Endothelial cell of umbilical vein (primary cell): Measurements from ENCODE around the gene ACER3. TPM values are rescaled to one million over a fixed set of nuclear protein-coding genes. Genes with fewer than 3 reads are reported as not detected.

Experiments
- BruUV-seq: library from RNA; stranded (reverse); fragments of 400-500 nt; replicated peaks from 2 replicates; lab custom pipeline; 2021; lab: Mats Ljungman, UMichigan
- CTCF ChIA-PET: fragments of 300-600, 350-600 bp; sonication (Branson Sonifier 250); formaldehyde crosslinking; loops from one replicate; lab custom pipeline; 2021; ENCODE audit warnings: antibody characterized with exemption, inconsistent platforms; lab: Charles Lee
- POLR2A ChIA-PET: fragments of 300-600, 350-600 bp; sonication (Branson Sonifier 250); formaldehyde crosslinking; loops from one replicate; lab custom pipeline; 2021; ENCODE audit warnings: antibody characterized with exemption, inconsistent platforms; lab: Charles Lee
- DNase-seq: peaks from one replicate; pipeline ENCODE4 v3.0.0-alpha.2; 2011; ENCODE audit warnings: low read depth, low spot score
- FAIRE-seq: peaks from 2 replicates; lab custom pipeline; 2011; peaks lifted over from hg19 to GRCh38; lab: Jason Lieb, UNC
- H2AFZ ChIP-seq: 2 replicates; pipeline ENCODE4 v1.6.0; 2012; ENCODE audit warnings: low read depth, low read length, control low read depth, inconsistent platforms
- H3K27ac ChIP-seq: 2 replicates; pipeline ENCODE4 v1.5.1; 2011; ENCODE audit warnings: low read depth, mild to moderate bottlenecking, control low read depth, low read length, moderate library complexity; ENCODE audit not compliant: insufficient read depth
- H3K27me3 ChIP-seq, 2 experiments: 2 replicates each; pipeline versions ENCODE4 v1.6.0 to v1.6.1; 2011; ENCODE audit warnings: low read length in 2 of 2, mixed read lengths in 1 of 2; ENCODE audit not compliant: control insufficient read depth in 2 of 2, insufficient read depth in 2 of 2
- H3K36me3 ChIP-seq, 2 experiments: 2 replicates in 1 of 2; 3 replicates in 1 of 2; pipeline ENCODE4 v1.5.1; 2011; ENCODE audit warnings: low read length in 2 of 2, mild to moderate bottlenecking in 1 of 2, moderate library complexity in 1 of 2; ENCODE audit not compliant: control insufficient read depth in 2 of 2, insufficient read depth in 2 of 2; ENCODE audit errors: extremely low read depth in 1 of 2
- H3K4me1 ChIP-seq: 3 replicates; pipeline ENCODE4 v1.5.1; 2011; ENCODE audit warnings: mild to moderate bottlenecking, low read length; ENCODE audit not compliant: control insufficient read depth, insufficient read depth; ENCODE audit errors: extremely low read depth
- H3K4me2 ChIP-seq: 2 replicates; pipeline ENCODE4 v1.6.1; 2011; ENCODE audit warnings: low read length, control low read depth, mixed read lengths; ENCODE audit not compliant: insufficient read depth
- H3K4me3 ChIP-seq, 3 experiments: fragments of 200-600 bp in 1 of 3; sonication (generic), shearing (Covaris generic) in 1 of 3; replicated peaks in 1 of 3; 2 replicates each; pipeline ENCODE4 v1.5.1; 2011 to 2016; ENCODE audit warnings: control low read depth in 3 of 3, low read length in 3 of 3, mild to moderate bottlenecking in 2 of 3, inconsistent platforms in 1 of 3, low read depth in 1 of 3, moderate library complexity in 1 of 3; ENCODE audit not compliant: insufficient read depth in 1 of 3
- H3K79me2 ChIP-seq: 2 replicates; pipeline ENCODE4 v1.6.0; 2012; ENCODE audit warnings: low read length, inconsistent platforms; ENCODE audit not compliant: control insufficient read depth, insufficient read depth
- H3K9ac ChIP-seq: replicated peaks from 2 replicates; pipeline ENCODE3; 2011; ENCODE audit warnings: low read length, control low read depth; ENCODE audit not compliant: insufficient read depth; ENCODE audit errors: extremely low read depth
- H3K9me1 ChIP-seq: replicated peaks from 3 replicates; pipeline ENCODE4 v1.6.0; 2011; ENCODE audit warnings: mild to moderate bottlenecking, low read length; ENCODE audit not compliant: control insufficient read depth, insufficient read depth; ENCODE audit errors: extremely low read depth
- H3K9me3 ChIP-seq: replicated peaks from 2 replicates; pipeline ENCODE4 v1.5.1; 2012; ENCODE audit warnings: low read length, inconsistent platforms; ENCODE audit not compliant: control insufficient read depth, insufficient read depth
- H4K20me1 ChIP-seq: replicated peaks from 2 replicates; pipeline ENCODE3; 2011; ENCODE audit warnings: mild to moderate bottlenecking, low read length; ENCODE audit not compliant: control insufficient read depth, insufficient read depth; ENCODE audit errors: extremely low read depth
- EZH2 ChIP-seq: IDR thresholded peaks from 2 replicates; pipeline ENCODE4 v1.6.1; 2012; ENCODE audit warnings: borderline replicate concordance, low read depth, mild to moderate bottlenecking, moderate library complexity, low read length, inconsistent platforms; ENCODE audit not compliant: severe bottlenecking
- FOS ChIP-seq: IDR thresholded peaks from 2 replicates; pipeline ENCODE4 v1.6.1; 2011; ENCODE audit warnings: mild to moderate bottlenecking, low read length, moderate library complexity, borderline replicate concordance; ENCODE audit not compliant: insufficient read depth
- GATA2 ChIP-seq: IDR thresholded peaks from 2 replicates; pipeline ENCODE4 v1.7.0; 2011; ENCODE audit warnings: low read depth, mild to moderate bottlenecking, moderate library complexity, mixed read lengths, low read length; ENCODE audit not compliant: insufficient read length, insufficient read depth
- JUN ChIP-seq: IDR thresholded peaks from 2 replicates; pipeline ENCODE4 v1.6.1; 2011; ENCODE audit warnings: borderline replicate concordance, low read depth; ENCODE audit not compliant: insufficient read length, insufficient read depth
- MYC ChIP-seq: IDR thresholded peaks from one replicate; pipeline ENCODE4 v1.6.1; 2011; ENCODE audit warnings: mild to moderate bottlenecking, low read depth, low read length
- POLR2A ChIP-seq: IDR thresholded peaks from 2 replicates; pipeline ENCODE4 v1.6.1; 2012; ENCODE audit warnings: low read depth, mild to moderate bottlenecking, control low read depth, low read length
- POLR2AphosphoS5 ChIP-seq: IDR thresholded peaks from 2 replicates; pipeline ENCODE4 v1.6.1; 2012; ENCODE audit warnings: low read depth, mild to moderate bottlenecking, control low read depth, low read length, moderate library complexity; ENCODE audit not compliant: insufficient read depth
- dilution Hi-C: fragments of 300-500 bp; cut with MboI; formaldehyde crosslinking; loops from one replicate; pipeline ENCODE4 v1.15.0; 2019; ENCODE audit warnings: low sequenced_read_pairs; ENCODE audit not compliant: extremely low pct_ligation_motif_present
- intact Hi-C: fragments of 100-400 bp; cut with micrococcal nuclease; formaldehyde crosslinking; loops from one replicate; pipeline ENCODE4 v1.10.0; 2022
- polyA plus RNA-seq, 4 experiments: library from polyadenylated mRNA; depleted of rRNA in 3 of 4; stranded (reverse) in 3 of 4; unstranded in 1 of 4; fragments of >200 nt; gene quantifications; 2 replicates each; pipeline versions ENCODE4 v1.2.1 to v1.2.3, GENCODE V29; 2011 to 2012; ENCODE audit warnings: missing spikeins in 1 of 4
- total RNA-seq: library from RNA; stranded (reverse); gene quantifications from 2 replicates; pipeline ENCODE4 v1.2.3, GENCODE V29; 2021
- TF ChIP-seq, protein P1 (sequence below): IDR thresholded peaks from 2 replicates; pipeline ENCODE4 v1.6.1; 2011; ENCODE audit not compliant: insufficient read depth, insufficient read length
- TF ChIP-seq, protein P2 (sequence below), 2 donors: IDR thresholded peaks; 1 replicate in 1 of 2; 2 replicates in 1 of 2; pipeline ENCODE4 v1.5.1; 2011; ENCODE audit warnings: low read length in 2 of 2, mild to moderate bottlenecking in 2 of 2, moderate library complexity in 2 of 2, control low read depth in 1 of 2, inconsistent platforms in 1 of 2, low read depth in 1 of 2; ENCODE audit not compliant: insufficient read depth in 1 of 2; ENCODE audit errors: extremely low read depth in 1 of 2

The ACER3 gene
- total and polyA plus RNA-seq, 2 donors (not counting 3 experiments of a cell fraction or from before 2014, with no cell fraction given), result 9.9 to 31.6 TPM

DNA sequence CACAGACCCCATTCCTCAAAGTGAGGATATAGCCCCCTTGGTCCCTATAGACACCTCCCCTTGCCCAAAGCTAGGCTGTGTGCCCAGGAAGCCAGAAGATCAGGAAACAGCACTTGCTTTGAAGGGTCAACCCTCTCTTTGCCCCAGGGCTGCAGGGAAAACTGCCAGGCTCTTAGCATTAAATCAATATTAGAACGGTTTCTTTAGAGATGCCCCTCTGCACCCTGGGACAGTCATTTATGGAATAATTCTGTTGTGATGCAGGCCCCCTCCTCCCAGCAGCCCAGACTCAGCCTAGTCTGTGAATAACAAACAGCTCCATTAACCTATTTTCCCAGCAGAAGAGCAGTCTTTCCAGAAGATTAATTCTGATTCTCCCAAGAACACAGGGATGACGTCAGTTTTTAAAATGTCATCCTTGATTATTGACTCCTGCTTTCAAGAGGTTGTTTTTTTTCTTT lies 194.4 kb downstream of the ACER3 start:
- no peaks in the 10 kb centered on the region for H4K20me1 ChIP-seq
- no peak overlapping the region for H3K27ac ChIP-seq
- H3K79me2 ChIP-seq, result no peaks in the 10 kb centered on the region
- no TSS peak for BruUV-seq
- H3K9ac ChIP-seq, result no peak overlapping the region
- TF ChIP-seq JUN (no peak), FOS (no peak), GATA2 (no peak), MYC (no peak), POLR2AphosphoS5 (no peak), POLR2A (no peak), EZH2 (no peak)
- TF ChIP-seq, protein P1, sequence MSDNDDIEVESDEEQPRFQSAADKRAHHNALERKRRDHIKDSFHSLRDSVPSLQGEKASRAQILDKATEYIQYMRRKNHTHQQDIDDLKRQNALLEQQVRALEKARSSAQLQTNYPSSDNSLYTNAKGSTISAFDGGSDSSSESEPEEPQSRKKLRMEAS, result no peak
- TF ChIP-seq, protein P2, sequence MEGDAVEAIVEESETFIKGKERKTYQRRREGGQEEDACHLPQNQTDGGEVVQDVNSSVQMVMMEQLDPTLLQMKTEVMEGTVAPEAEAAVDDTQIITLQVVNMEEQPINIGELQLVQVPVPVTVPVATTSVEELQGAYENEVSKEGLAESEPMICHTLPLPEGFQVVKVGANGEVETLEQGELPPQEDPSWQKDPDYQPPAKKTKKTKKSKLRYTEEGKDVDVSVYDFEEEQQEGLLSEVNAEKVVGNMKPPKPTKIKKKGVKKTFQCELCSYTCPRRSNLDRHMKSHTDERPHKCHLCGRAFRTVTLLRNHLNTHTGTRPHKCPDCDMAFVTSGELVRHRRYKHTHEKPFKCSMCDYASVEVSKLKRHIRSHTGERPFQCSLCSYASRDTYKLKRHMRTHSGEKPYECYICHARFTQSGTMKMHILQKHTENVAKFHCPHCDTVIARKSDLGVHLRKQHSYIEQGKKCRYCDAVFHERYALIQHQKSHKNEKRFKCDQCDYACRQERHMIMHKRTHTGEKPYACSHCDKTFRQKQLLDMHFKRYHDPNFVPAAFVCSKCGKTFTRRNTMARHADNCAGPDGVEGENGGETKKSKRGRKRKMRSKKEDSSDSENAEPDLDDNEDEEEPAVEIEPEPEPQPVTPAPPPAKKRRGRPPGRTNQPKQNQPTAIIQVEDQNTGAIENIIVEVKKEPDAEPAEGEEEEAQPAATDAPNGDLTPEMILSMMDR (IDR thresholded peaks at IDR 0.05; ENCODE audit: extremely low read depth in 1 of 2, insufficient read depth in 1 of 2, low read depth in 1 of 2, low read length in 2 of 2), result no peak
- H3K9me3 ChIP-seq, result no peaks in the 10 kb centered on the region
- H2AFZ ChIP-seq, result no peak overlapping the region
- H3K4me3 ChIP-seq, result no peak overlapping the region
- POLR2A ChIA-PET, result no interaction called here
- H3K4me2 ChIP-seq, result no peak overlapping the region
- DNase-seq (no peak), FAIRE-seq (no peak)
- H3K27me3 ChIP-seq, result peaks cover 3 to 7% of the 10 kb centered on the region in 2 experiments
- no peaks in the 10 kb centered on the region for H3K9me1 ChIP-seq
- no peaks in the 10 kb centered on the region for H3K4me1 ChIP-seq
- intact Hi-C loops (no loop called here), dilution Hi-C loops (no loop called here)
- CTCF ChIA-PET, result interaction anchor here (0.7 to 5.5 kb wide), 3 partner anchors 8 to 36 kb away, joined by 3 to 55 read pairs (median 4); no protein-coding TSS in a partner anchor
- H3K36me3 ChIP-seq, result no peaks in the 10 kb centered on the region
